ENCODE data around the gene ORC3.
"Not testable (repeated sequence)": the region's sequence is repeated elsewhere in the genome, so short reads cannot be mapped to it uniquely, and the experiment has no call there.

ORC3 gene

GRCh38 chr6:87660226-87660911, 70.4 kb downstream of the ORC3 start:
- DNase-seq (ENCODE audit: low read depth in 2 of 2): no peak

GRCh38 chr6:87661016-87661415, 71.1 kb downstream of the ORC3 start:
- no peak for DNase-seq (ENCODE audit: low read depth in 2 of 2)

- no peak for DNase-seq (ENCODE audit: low read depth in 2 of 2)
These were observed 71.6 kb downstream of the ORC3 start for GRCh38 chr6:87661503-87661902.

GRCh38 chr6:87663434-87663833, 73.5 kb downstream of the ORC3 start:
- DNase-seq (ENCODE audit: low read depth in 2 of 2): no peak

GRCh38 chr6:87664921-87665485, 75.1 kb downstream of the ORC3 start:
- no peak for DNase-seq (ENCODE audit: low read depth in 2 of 2)

- no peak for DNase-seq (ENCODE audit: low read depth in 2 of 2)
These were observed 77.1 kb downstream of the ORC3 start for GRCh38 chr6:87667032-87667431.

GRCh38 chr6:87668013-87668412, 78.1 kb downstream of the ORC3 start:
- DNase-seq (ENCODE audit: low read depth in 2 of 2): no peak

- no peak for DNase-seq (ENCODE audit: low read depth in 2 of 2)
These were observed 79.1 kb downstream of the ORC3 start for GRCh38 chr6:87669051-87669450.

- DNase-seq (ENCODE audit: low read depth in 2 of 2): no peak
These were observed 80.8 kb downstream of the ORC3 start for GRCh38 chr6:87670707-87671106.

GRCh38 chr6:87671555-87672029, 81.7 kb downstream of the ORC3 start:
- DNase-seq (ENCODE audit: low read depth in 2 of 2): no peak

GRCh38 chr6:87672641-87673040, 82.7 kb downstream of the ORC3 start:
- no peak for DNase-seq (ENCODE audit: low read depth in 2 of 2)

GRCh38 chr6:87673237-87673636, 83.3 kb downstream of the ORC3 start:
- DNase-seq (ENCODE audit: low read depth in 2 of 2): no peak

GRCh38 chr6:87674290-87674689, 84.4 kb downstream of the ORC3 start:
- DNase-seq (ENCODE audit: low read depth in 2 of 2): no peak

GRCh38 chr6:87675004-87675681, 85.2 kb downstream of the ORC3 start:
- no peak for DNase-seq (ENCODE audit: low read depth in 2 of 2)

- no peak for DNase-seq (ENCODE audit: low read depth in 2 of 2)
These were observed 92.4 kb downstream of the ORC3 start for GRCh38 chr6:87682310-87682709.

GRCh38 chr6:87683890-87684289, 94.0 kb downstream of the ORC3 start:
- DNase-seq (ENCODE audit: low read depth in 2 of 2): no peak

GRCh38 chr6:87684895-87685654, 95.1 kb downstream of the ORC3 start:
- no peak for DNase-seq (ENCODE audit: low read depth in 2 of 2)

GRCh38 chr6:87686636-87687205, 96.8 kb downstream of the ORC3 start:
- DNase-seq (ENCODE audit: low read depth in 2 of 2): not testable (repeated sequence)

GRCh38 chr6:87687296-87687695, 97.4 kb downstream of the ORC3 start:
- no peak for DNase-seq (ENCODE audit: low read depth in 2 of 2)

GRCh38 chr6:87687893-87688292, 98.0 kb downstream of the ORC3 start:
- not testable (repeated sequence) for DNase-seq (ENCODE audit: low read depth in 2 of 2)

- no peak for DNase-seq (ENCODE audit: low read depth in 2 of 2)
These were observed 100.5 kb downstream of the ORC3 start for GRCh38 chr6:87690441-87690840.

- no peak for DNase-seq (ENCODE audit: low read depth in 2 of 2)
These were observed 102.2 kb downstream of the ORC3 start for GRCh38 chr6:87692086-87692485.
